OCI-LY7 (cell line): ENCODE data around the gene TTC39A. TPM values are rescaled to one million over a fixed set of nuclear protein-coding genes. Genes with fewer than 3 reads are reported as not detected.

Source experiments
- BruUV-seq: library from RNA; stranded (reverse); fragments of 400-500 nt; replicated peaks from 2 replicates; lab custom pipeline; 2021; lab: Mats Ljungman, UMichigan
- CTCF ChIA-PET: fragments of 300-600 bp; sonication (Branson Sonifier 250); formaldehyde crosslinking; loops from one replicate; lab custom pipeline; 2022; ENCODE audit warnings: antibody characterized with exemption; ENCODE audit not compliant: unreplicated experiment; lab: Charles Lee
- POLR2A ChIA-PET: fragments of 300-600 bp; sonication (Branson Sonifier 250); formaldehyde crosslinking; loops from one replicate; lab custom pipeline; 2022; ENCODE audit warnings: antibody characterized with exemption; lab: Charles Lee
- DNase-seq: peaks from one replicate; pipeline ENCODE4 v3.0.0-alpha.2; 2015; ENCODE audit warnings: low spot score
- H2AFZ ChIP-seq: fragments of 200-600 bp; sonication (generic), shearing (Covaris generic); 2 replicates; pipeline ENCODE4 v1.6.1; 2014; ENCODE audit warnings: mild to moderate bottlenecking, antibody characterized with exemption, low read length, moderate library complexity
- H3K27ac ChIP-seq: fragments of 200-600 bp; sonication (generic); 2 replicates; pipeline ENCODE4 v1.5.1; 2014; ENCODE audit warnings: mixed run types, low read depth, mild to moderate bottlenecking, moderate library complexity, low read length, inconsistent platforms; ENCODE audit not compliant: poor library complexity, severe bottlenecking
- H3K36me3 ChIP-seq: fragments of 200-600 bp; sonication (generic); 2 replicates; pipeline ENCODE4 v1.6.1; 2014; ENCODE audit warnings: mild to moderate bottlenecking, antibody characterized with exemption, low read length, moderate library complexity, mixed read lengths; ENCODE audit not compliant: insufficient read depth
- H3K4me1 ChIP-seq: fragments of 200-600 bp; sonication (generic); 2 replicates; pipeline ENCODE4 v1.5.1; 2014; ENCODE audit warnings: mild to moderate bottlenecking, low read length; ENCODE audit not compliant: insufficient read depth, poor library complexity, severe bottlenecking
- H3K4me2 ChIP-seq: fragments of 200-600 bp; sonication (generic); 2 replicates; pipeline ENCODE4 v1.6.1; 2014; ENCODE audit warnings: mild to moderate bottlenecking, low read length
- H3K4me3 ChIP-seq: fragments of 200-600 bp; sonication (generic); 2 replicates; pipeline ENCODE4 v1.5.1; 2014; ENCODE audit warnings: mild to moderate bottlenecking, low read depth, low read length; ENCODE audit not compliant: poor library complexity, severe bottlenecking
- H3K79me2 ChIP-seq: fragments of 200-600 bp; sonication (generic); 2 replicates; pipeline ENCODE4 v1.6.1; 2016; ENCODE audit warnings: low read depth, mild to moderate bottlenecking, low read length, moderate library complexity, mixed read lengths; ENCODE audit not compliant: insufficient read depth
- H3K9me2 ChIP-seq: fragments of 200-600 bp; sonication (generic); 2 replicates; pipeline ENCODE4 v1.6.1; 2016; ENCODE audit warnings: mild to moderate bottlenecking, low read length, mixed read lengths; ENCODE audit not compliant: insufficient read depth
- H3K9me3 ChIP-seq: fragments of 200-600 bp; sonication (generic); 2 replicates; pipeline ENCODE4 v1.6.1; 2014; ENCODE audit warnings: mild to moderate bottlenecking, mixed run types, low read length, mixed read lengths
- H4K20me1 ChIP-seq: fragments of 200-600 bp; sonication (generic); 2 replicates; pipeline ENCODE4 v1.6.1; 2014; ENCODE audit warnings: mild to moderate bottlenecking, antibody characterized with exemption, low read length, moderate library complexity, mixed read lengths; ENCODE audit not compliant: insufficient read depth
- CTCF ChIP-seq: fragments of 200-600 bp; sonication (generic); conservative IDR thresholded peaks from 2 replicates; pipeline ENCODE4 v1.5.1; 2014; ENCODE audit warnings: mild to moderate bottlenecking, antibody characterized with exemption, low read length, moderate library complexity, mixed read lengths
- EZH2phosphoT487 ChIP-seq: fragments of 200-600 bp; sonication (generic); IDR thresholded peaks from 2 replicates; pipeline ENCODE4 v1.6.1; 2018; ENCODE audit warnings: low read depth, borderline replicate concordance, mild to moderate bottlenecking, mixed run types, antibody characterized with exemption, low read length, moderate library complexity, mixed read lengths
- intact Hi-C: fragments of 100-400 bp; cut with micrococcal nuclease; formaldehyde crosslinking; loops from one replicate; pipeline ENCODE4 v1.10.0; 2022; ENCODE audit not compliant: unreplicated experiment
- total RNA-seq, 2 experiments: library from RNA; depleted of rRNA in 1 of 2; stranded (reverse); fragments of >200 nt in 1 of 2; shearing (Covaris generic) in 1 of 2; gene quantifications; 2 replicates each; pipeline ENCODE4 v1.2.3, GENCODE V29; 2014 to 2022

The TTC39A gene
- total RNA-seq, 2 experiments from 2014 or later = not detected

GRCh38 chr1:51321924-51322280 is 8.5 kb downstream of the TTC39A start:
- no peak for DNase-seq
- Histone ChIP-seq H4K20me1 (no peaks in the 10 kb centered on the region), H3K4me1 (no peaks in the 10 kb centered on the region), H3K4me3 (no peak overlapping the region), H3K79me2 (no peaks in the 10 kb centered on the region), H3K9me3 (no peaks in the 10 kb centered on the region), H3K4me2 (no peak overlapping the region), H3K36me3 (no peaks in the 10 kb centered on the region), H2AFZ (no peak overlapping the region), H3K27ac (no peak overlapping the region), H3K9me2 (no peaks in the 10 kb centered on the region)
- CTCF ChIA-PET = no interaction called here
- POLR2A ChIA-PET = no interaction called here
- BruUV-seq = no TSS peak
- TF ChIP-seq CTCF = no peak
- TF ChIP-seq EZH2phosphoT487 = no peak
- intact Hi-C loops = no loop called here

- H3K4me1 ChIP-seq = no peaks in the 10 kb centered on the region
- no peak overlapping the region for H3K4me3 ChIP-seq
- no peak overlapping the region for H2AFZ ChIP-seq
- BruUV-seq = no TSS peak
- CTCF ChIA-PET = no interaction called here
- TF ChIP-seq EZH2phosphoT487 = no peak
- TF ChIP-seq CTCF = no peak
- H4K20me1 ChIP-seq = no peaks in the 10 kb centered on the region
- no peaks in the 10 kb centered on the region for H3K36me3 ChIP-seq
- H3K79me2 ChIP-seq = no peaks in the 10 kb centered on the region
- no peaks in the 10 kb centered on the region for H3K9me3 ChIP-seq
- H3K9me2 ChIP-seq = no peaks in the 10 kb centered on the region
- no peak overlapping the region for H3K27ac ChIP-seq
- no peak for DNase-seq
- intact Hi-C loops = no loop called here
- POLR2A ChIA-PET = interaction anchor here (0.5 to 0.7 kb wide), 2 partner anchors 12 to 104 kb away, joined by 5 to 8 read pairs; no protein-coding TSS in a partner anchor
- H3K4me2 ChIP-seq = no peak overlapping the region
Observed at GRCh38 chr1:51320967-51321923, 9.1 kb downstream of the TTC39A start.

- Histone ChIP-seq H3K4me2 (no peak overlapping the region), H3K4me1 (no peaks in the 10 kb centered on the region), H3K27ac (no peak overlapping the region), H3K79me2 (no peaks in the 10 kb centered on the region), H3K36me3 (no peaks in the 10 kb centered on the region), H3K9me3 (no peaks in the 10 kb centered on the region), H3K9me2 (no peaks in the 10 kb centered on the region), H2AFZ (no peak overlapping the region), H3K4me3 (no peak overlapping the region), H4K20me1 (no peaks in the 10 kb centered on the region)
- ChIA-PET POLR2A (interaction anchor here (0.5 kb wide), 1 partner anchor 669 kb away, joined by 3 read pairs; no protein-coding TSS in a partner anchor), CTCF (no interaction called here)
- no peak for DNase-seq
- intact Hi-C loops = no loop called here
- no peak for TF ChIP-seq EZH2phosphoT487
- TF ChIP-seq CTCF = no peak
- BruUV-seq = no TSS peak
Observed at GRCh38 chr1:51317798-51318197, 12.6 kb downstream of the TTC39A start.
